ENCODE measurements around the gene GJB5.

Gene GJB5

DNA sequence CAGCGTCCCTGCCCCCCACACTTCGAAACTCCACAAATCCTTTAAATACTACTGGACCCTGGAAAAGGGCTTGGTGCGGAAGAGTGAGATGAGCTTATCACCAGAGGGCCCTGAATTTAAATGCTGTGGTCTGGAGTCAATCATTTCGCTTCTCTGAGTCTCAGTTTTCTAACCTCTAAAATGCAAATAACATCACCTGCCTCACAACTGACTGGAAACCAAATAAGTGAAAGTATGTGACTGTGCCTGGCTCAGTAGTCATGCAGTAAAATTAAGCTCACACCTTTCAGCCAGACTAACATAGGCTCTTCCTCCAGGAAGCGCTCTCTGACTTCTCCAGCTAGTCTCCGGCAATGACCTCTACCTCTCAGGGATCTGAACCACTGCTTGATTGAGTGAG, 42.1 kb downstream of the GJB5 start:
- no peak for DNase-seq

DNA sequence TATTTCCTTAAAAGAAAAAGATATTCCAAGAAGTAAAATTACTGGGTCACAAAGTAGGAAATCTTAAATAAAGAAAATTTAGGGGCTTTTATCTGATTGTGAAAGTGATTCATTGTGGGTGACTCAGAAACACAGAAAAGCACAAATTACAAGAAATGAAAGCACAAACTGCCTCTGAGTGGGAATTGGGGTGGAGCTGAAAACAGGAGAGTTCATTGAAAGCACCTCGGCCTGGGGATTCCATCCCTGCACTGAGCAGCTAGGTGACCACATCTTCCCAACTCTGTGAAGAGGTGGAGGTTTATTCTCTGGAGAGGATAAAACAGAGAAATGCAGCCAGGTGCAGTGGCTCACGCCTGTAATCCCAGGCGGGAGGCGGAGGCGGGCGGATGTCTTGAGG, 45.4 kb downstream of the GJB5 start:
- DNase-seq: no peak

DNA sequence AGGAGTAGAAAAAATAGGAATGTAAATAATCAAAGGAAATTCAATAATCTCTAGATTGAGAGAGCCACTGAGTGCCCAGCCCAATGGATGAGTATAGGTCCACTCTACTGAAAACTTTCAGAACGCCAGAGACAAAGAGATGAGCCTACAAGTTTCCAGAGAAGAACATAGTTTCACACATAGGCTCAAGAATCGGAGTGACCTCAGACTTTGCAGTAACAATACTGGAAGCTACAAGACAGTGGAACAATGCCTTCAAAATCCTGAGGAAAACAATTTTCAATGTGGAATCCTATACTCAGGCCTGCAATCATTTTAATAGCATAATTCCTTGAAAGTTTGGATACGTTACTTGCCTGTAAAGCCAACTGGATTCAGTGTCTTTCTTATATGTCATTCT, 48.9 kb downstream of the GJB5 start:
- DNase-seq: no peak

DNA sequence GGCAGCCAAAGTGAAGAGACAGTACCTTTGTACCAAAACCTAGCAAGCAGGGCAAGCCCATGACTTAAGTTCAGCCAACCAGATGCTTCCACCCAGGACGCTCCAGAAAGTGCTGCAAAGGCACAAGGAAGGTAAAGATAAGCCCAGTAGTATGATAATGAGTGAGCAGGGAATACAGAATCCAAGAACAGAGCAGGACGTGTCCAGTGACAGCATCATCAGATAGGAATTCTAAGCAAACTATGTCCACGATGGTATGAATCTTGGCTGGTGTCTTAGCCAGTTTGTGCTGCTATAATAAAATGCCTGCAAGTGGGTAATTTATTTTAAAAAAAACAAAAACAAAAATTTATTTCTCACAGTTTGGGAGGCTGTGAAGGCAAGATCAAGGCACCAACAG, 51.5 kb downstream of the GJB5 start:
- no peak for DNase-seq
